CD8-positive, alpha-beta memory T cell (primary cell): ENCODE results near the gene FOXI1. TPM values are rescaled to one million over a fixed set of nuclear protein-coding genes. Genes with fewer than 3 reads are reported as not detected.

Source experiments
- CTCF ChIA-PET: fragments of 350-600 bp; sonication (Branson Sonifier 250); formaldehyde crosslinking; loops from one replicate; lab custom pipeline; 2021; ENCODE audit warnings: antibody characterized with exemption; lab: Charles Lee
- POLR2A ChIA-PET: fragments of 350-600 bp; sonication (Branson Sonifier 250); formaldehyde crosslinking; loops from one replicate; lab custom pipeline; 2021; ENCODE audit warnings: antibody characterized with exemption; lab: Charles Lee
- DNase-seq, 5 donors: peaks; one replicate each; pipeline versions ENCODE4 v3.0.0 to v3.0.0-alpha.2; 2020 to 2022; ENCODE audit warnings: mixed read lengths in 1 of 5
- H3K27ac ChIP-seq: one replicate; pipeline ENCODE4 v1.7.0; 2013; ENCODE audit warnings: low read depth, mild to moderate bottlenecking, low read length, moderate library complexity
- H3K27me3 ChIP-seq: 2 replicates; pipeline ENCODE4 v1.7.0; 2013; ENCODE audit warnings: low read length, mild to moderate bottlenecking; ENCODE audit not compliant: insufficient read depth, poor library complexity, severe bottlenecking
- H3K36me3 ChIP-seq: 2 replicates; pipeline ENCODE4 v1.7.0; 2013; ENCODE audit warnings: mild to moderate bottlenecking, low read length, moderate library complexity; ENCODE audit not compliant: insufficient read depth
- H3K4me1 ChIP-seq: 2 replicates; pipeline ENCODE4 v1.7.0; 2013; ENCODE audit warnings: mild to moderate bottlenecking, low read length, moderate library complexity; ENCODE audit not compliant: insufficient read depth
- H3K4me3 ChIP-seq: 2 replicates; pipeline ENCODE4 v1.7.0; 2013; ENCODE audit warnings: mild to moderate bottlenecking, low read length
- H3K9me3 ChIP-seq: 2 replicates; pipeline ENCODE4 v1.7.0; 2013; ENCODE audit warnings: mild to moderate bottlenecking, low read length
- H3K27ac Mint-ChIP-seq, 8 donors: one replicate each; pipeline ENCODE4 v1.8.0; 2020 to 2021; ENCODE audit warnings: mixed read lengths in 8 of 8, mild to moderate bottlenecking in 6 of 8, inconsistent platforms in 3 of 8, moderate library complexity in 3 of 8
- H3K27me3 Mint-ChIP-seq, 2 donors: one replicate each; pipeline ENCODE4 v1.8.0; 2020 to 2021; ENCODE audit warnings: mixed read lengths in 2 of 2, mild to moderate bottlenecking in 1 of 2, moderate library complexity in 1 of 2
- H3K36me3 Mint-ChIP-seq, 3 donors: one replicate each; pipeline ENCODE4 v1.8.0; 2020 to 2021; ENCODE audit warnings: mixed read lengths in 3 of 3, inconsistent platforms in 1 of 3, mild to moderate bottlenecking in 1 of 3
- H3K4me1 Mint-ChIP-seq, 3 donors: one replicate each; pipeline ENCODE4 v1.8.0; 2020 to 2021; ENCODE audit warnings: mixed read lengths in 3 of 3, inconsistent platforms in 1 of 3, mild to moderate bottlenecking in 1 of 3
- H3K4me3 Mint-ChIP-seq, 7 donors: one replicate each; pipeline ENCODE4 v1.8.0; 2020 to 2021; ENCODE audit warnings: mixed read lengths in 7 of 7, mild to moderate bottlenecking in 6 of 7, moderate library complexity in 4 of 7, inconsistent platforms in 2 of 7
- H3K9me3 Mint-ChIP-seq, 5 donors: one replicate each; pipeline ENCODE4 v1.8.0; 2020 to 2022; ENCODE audit warnings: mixed read lengths in 5 of 5, mild to moderate bottlenecking in 3 of 5, moderate library complexity in 2 of 5, inconsistent platforms in 1 of 5
- polyA plus RNA-seq: library from polyadenylated mRNA; unstranded; fragments of 300-500 nt; fragmentation: Illumina TruSeq; gene quantifications from one replicate; pipeline ENCODE4 v1.2.3, GENCODE V29; 2021
- total RNA-seq, 2 experiments: library from RNA; stranded (reverse); gene quantifications; one replicate each; pipeline ENCODE4 v1.2.3, GENCODE V29; 2021

FOXI1 gene
- total and polyA plus RNA-seq, 3 experiments from 2014 or later: not detected

DNA sequence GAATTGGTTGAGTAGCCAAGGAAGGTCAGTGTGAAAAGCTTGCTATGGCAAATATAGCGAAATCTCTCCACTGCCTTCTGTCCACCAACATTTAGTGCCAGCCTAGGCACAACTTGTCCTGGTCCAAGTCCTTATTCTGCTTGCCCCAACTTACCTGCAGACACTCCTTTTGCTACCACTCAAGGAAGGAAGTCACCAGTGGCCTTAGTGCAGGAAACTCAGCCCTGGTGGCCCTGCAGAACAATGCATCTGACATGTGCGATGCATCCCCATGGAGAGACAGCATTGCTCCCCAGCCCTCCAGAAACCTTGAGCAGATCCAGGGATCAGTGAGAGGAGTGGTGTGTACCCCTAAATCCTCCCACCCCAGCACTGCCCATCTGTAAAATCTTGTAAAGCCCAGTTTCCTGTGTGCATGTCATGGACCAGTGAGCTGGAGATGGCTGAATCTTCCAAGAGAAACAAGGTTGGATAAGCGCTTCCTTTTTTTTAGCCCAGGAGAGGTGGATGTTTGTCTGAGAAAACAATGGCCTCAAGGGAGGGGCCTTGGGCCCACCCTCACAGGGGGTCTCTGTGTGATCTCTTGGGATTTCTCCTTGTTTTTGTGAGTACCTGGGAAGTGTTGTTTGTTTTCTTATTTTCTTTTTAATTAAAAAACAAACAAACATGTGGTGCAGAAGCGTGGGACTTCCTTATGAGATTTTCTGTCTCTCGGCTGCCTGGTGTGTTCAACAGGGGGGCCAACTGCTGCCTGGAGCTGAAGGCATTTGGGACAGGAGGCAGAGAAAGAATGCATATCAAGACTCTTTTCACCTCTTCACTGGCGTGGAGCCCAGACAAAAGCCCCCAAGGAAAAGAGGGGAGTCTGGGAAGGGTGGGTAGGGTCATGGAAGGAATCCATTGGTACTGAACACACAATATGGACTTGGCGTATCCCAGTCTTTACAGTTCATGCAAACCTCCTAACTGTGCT, 3.6 kb downstream of the FOXI1 start:
- no peak overlapping the region for H3K27ac Mint-ChIP-seq
- no peak overlapping the region for H3K4me3 Mint-ChIP-seq
- H3K36me3 Mint-ChIP-seq: no peaks in the 10 kb centered on the region
- H3K4me1 ChIP-seq: no peaks in the 10 kb centered on the region
- no peaks in the 10 kb centered on the region for H3K9me3 ChIP-seq
- peaks cover 0 to 3% (median 0%) of the 10 kb centered on the region in 5 donors for H3K9me3 Mint-ChIP-seq
- no peaks in the 10 kb centered on the region for H3K4me1 Mint-ChIP-seq
- no peak overlapping the region for H3K4me3 ChIP-seq
- no peaks in the 10 kb centered on the region for H3K36me3 ChIP-seq
- ChIA-PET POLR2A (no interaction called here), CTCF (no interaction called here)
- no peak overlapping the region for H3K27ac ChIP-seq
- H3K27me3 Mint-ChIP-seq: peaks cover 22 to 35% of the 10 kb centered on the region in 2 donors
- no peak for DNase-seq
- no peaks in the 10 kb centered on the region for H3K27me3 ChIP-seq

DNA sequence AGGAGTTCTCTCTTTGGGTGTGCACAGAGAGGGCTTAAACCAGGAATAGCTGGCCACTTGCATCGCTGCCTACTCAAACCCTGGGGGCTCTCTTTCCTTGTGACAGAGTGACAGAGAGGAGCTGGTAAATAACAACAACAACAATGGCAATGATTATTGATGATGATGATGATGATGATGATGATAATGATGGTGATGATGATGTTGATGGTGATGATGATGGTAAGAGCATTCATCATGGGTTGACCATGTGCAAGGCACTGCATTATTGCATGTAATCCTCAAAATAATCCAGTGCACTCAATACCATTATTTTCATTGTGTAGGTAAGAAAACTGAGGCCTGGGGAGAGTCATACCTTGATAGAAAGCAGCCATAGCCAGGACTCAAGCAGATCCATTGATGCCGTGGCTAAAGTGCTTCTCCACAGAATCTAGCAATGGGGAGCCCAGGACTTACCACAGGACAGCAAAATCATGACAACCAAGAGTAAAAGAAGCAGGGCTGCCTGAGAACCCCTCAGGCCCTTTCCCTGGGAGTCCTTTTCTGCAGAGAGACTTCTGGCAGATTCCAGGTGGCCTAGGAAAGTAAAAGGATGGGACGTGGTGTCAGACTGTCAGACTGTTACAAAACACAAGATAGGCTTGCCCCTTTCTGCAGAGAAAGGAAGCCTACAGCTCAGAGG, 4.8 kb downstream of the FOXI1 start:
- no peak for DNase-seq
- no peaks in the 10 kb centered on the region for H3K4me1 Mint-ChIP-seq
- H3K27me3 ChIP-seq: no peaks in the 10 kb centered on the region
- H3K27me3 Mint-ChIP-seq: peaks cover 19 to 35% of the 10 kb centered on the region in 2 donors
- no peaks in the 10 kb centered on the region for H3K36me3 Mint-ChIP-seq
- H3K36me3 ChIP-seq: no peaks in the 10 kb centered on the region
- no peaks in the 10 kb centered on the region for H3K4me1 ChIP-seq
- ChIA-PET CTCF (interaction anchor here (1.2 kb wide), 1 partner anchor 8 kb away, joined by 3 read pairs; no protein-coding TSS in a partner anchor), POLR2A (no interaction called here)
- H3K9me3 ChIP-seq: no peaks in the 10 kb centered on the region
- no peaks in the 10 kb centered on the region for H3K9me3 Mint-ChIP-seq
- H3K27ac ChIP-seq: no peak overlapping the region
- H3K4me3 Mint-ChIP-seq: no peak overlapping the region
- H3K27ac Mint-ChIP-seq: no peak overlapping the region
- H3K4me3 ChIP-seq: no peak overlapping the region

- ChIA-PET CTCF (interaction anchor here (1.2 to 1.5 kb wide), 2 partner anchors 9 to 10 kb away, joined by 3 to 5 read pairs; no protein-coding TSS in a partner anchor), POLR2A (no interaction called here)
- Histone ChIP-seq H3K36me3 (no peaks in the 10 kb centered on the region), H3K4me3 (no peak overlapping the region), H3K27ac (no peak overlapping the region), H3K4me1 (no peaks in the 10 kb centered on the region), H3K27me3 (no peaks in the 10 kb centered on the region), H3K9me3 (no peaks in the 10 kb centered on the region)
- no peaks in the 10 kb centered on the region for H3K9me3 Mint-ChIP-seq
- peaks cover 0 to 2% (median 0%) of the 10 kb centered on the region in 3 donors for H3K36me3 Mint-ChIP-seq
- no peak for DNase-seq
- no peak overlapping the region for H3K4me3 Mint-ChIP-seq
- peaks cover 19 to 34% of the 10 kb centered on the region in 2 donors for H3K27me3 Mint-ChIP-seq
- no peaks in the 10 kb centered on the region for H3K4me1 Mint-ChIP-seq
- H3K27ac Mint-ChIP-seq: peak overlapping the region in 1 of 8 donors; percentile 68
These were observed 5.5 kb downstream of the FOXI1 start for GRCh38 chr5:170111088-170111785.

DNA sequence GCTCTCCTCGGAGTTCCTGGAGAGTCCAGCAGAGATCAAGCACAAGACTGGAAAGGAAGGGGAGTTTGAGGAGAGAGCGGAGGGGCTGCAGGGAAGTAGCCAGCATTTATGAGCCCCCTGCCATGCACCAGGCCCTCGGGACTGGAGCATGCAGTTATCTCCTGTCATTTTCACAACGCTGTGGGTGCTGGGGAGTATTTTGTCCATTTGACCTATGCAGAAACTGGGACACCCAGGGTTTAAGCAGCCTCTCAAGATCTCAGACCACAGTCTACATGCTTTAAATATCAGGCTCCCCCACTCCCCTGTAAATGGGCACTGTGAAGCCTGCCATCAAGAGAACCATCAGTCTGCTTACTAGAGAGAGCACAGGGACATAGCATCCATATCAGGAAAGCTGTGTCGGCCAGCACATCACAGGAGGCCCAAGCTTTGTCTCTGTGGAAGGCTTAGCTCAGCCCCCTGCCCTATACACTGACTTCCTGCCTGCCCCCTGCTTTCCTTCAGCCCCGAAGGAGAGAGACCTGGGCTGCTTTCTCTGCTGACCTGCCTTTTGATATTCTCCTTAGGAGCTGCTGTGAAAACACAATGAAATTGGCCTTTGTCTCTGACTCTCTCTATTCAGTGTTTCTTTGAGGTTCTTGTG, 7.3 kb downstream of the FOXI1 start:
- Histone ChIP-seq H3K4me1 (no peaks in the 10 kb centered on the region), H3K9me3 (no peaks in the 10 kb centered on the region), H3K27ac (no peak overlapping the region), H3K4me3 (no peak overlapping the region), H3K27me3 (no peaks in the 10 kb centered on the region), H3K36me3 (no peaks in the 10 kb centered on the region)
- Mint-ChIP-seq H3K27me3 (peaks cover 15 to 24% of the 10 kb centered on the region in 2 donors), H3K36me3 (peaks cover 0 to 2% (median 0%) of the 10 kb centered on the region in 3 donors), H3K4me1 (no peaks in the 10 kb centered on the region), H3K4me3 (no peak overlapping the region), H3K27ac (no peak overlapping the region), H3K9me3 (no peaks in the 10 kb centered on the region)
- no peak for DNase-seq
- POLR2A ChIA-PET: no interaction called here
- CTCF ChIA-PET: interaction anchor here (1.5 kb wide), 1 partner anchor 12 kb away, joined by 5 read pairs; no protein-coding TSS in a partner anchor

DNA sequence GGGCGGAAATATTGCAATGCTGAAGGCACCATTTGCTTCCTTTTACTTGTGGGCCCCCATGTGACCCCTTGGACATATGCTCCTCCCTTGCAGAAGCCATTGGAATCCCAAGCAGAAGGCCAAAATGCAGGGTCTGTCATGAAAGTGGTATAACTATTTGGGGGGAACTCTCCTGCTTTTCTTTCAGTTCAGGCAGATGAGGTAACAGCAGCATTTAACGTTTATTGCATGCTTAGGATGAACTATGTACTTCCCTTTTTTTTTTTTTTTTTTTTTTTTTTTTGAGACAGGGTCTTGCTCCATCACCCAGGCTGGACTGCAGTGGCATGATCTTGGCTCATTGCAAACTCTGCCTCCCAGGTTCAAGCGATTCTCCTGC, 7.8 kb downstream of the FOXI1 start:
- Histone ChIP-seq H3K27ac (no peak overlapping the region), H3K27me3 (no peaks in the 10 kb centered on the region), H3K9me3 (no peaks in the 10 kb centered on the region), H3K4me1 (no peaks in the 10 kb centered on the region), H3K4me3 (no peak overlapping the region), H3K36me3 (no peaks in the 10 kb centered on the region)
- H3K9me3 Mint-ChIP-seq: no peaks in the 10 kb centered on the region
- CTCF ChIA-PET: no interaction called here
- H3K4me1 Mint-ChIP-seq: no peaks in the 10 kb centered on the region
- DNase-seq: no peak
- H3K27ac Mint-ChIP-seq: no peak overlapping the region
- peaks cover 10 to 25% of the 10 kb centered on the region in 2 donors for H3K27me3 Mint-ChIP-seq
- H3K4me3 Mint-ChIP-seq: no peak overlapping the region
- peaks cover 0 to 2% (median 0%) of the 10 kb centered on the region in 3 donors for H3K36me3 Mint-ChIP-seq
- POLR2A ChIA-PET: no interaction called here

GRCh38 chr5:170114271-170114670, 8.6 kb downstream of the FOXI1 start:
- no peak for DNase-seq
- no peaks in the 10 kb centered on the region for H3K36me3 ChIP-seq
- POLR2A ChIA-PET: no interaction called here
- H3K4me3 ChIP-seq: no peak overlapping the region
- no peaks in the 10 kb centered on the region for H3K4me1 Mint-ChIP-seq
- H3K36me3 Mint-ChIP-seq: peaks cover 0 to 2% (median 0%) of the 10 kb centered on the region in 3 donors
- H3K4me3 Mint-ChIP-seq: no peak overlapping the region
- H3K9me3 Mint-ChIP-seq: no peaks in the 10 kb centered on the region
- H3K27ac Mint-ChIP-seq: no peak overlapping the region
- CTCF ChIA-PET: no interaction called here
- no peaks in the 10 kb centered on the region for H3K4me1 ChIP-seq
- no peaks in the 10 kb centered on the region for H3K9me3 ChIP-seq
- H3K27ac ChIP-seq: no peak overlapping the region
- no peaks in the 10 kb centered on the region for H3K27me3 ChIP-seq
- H3K27me3 Mint-ChIP-seq: peaks cover 6 to 24% of the 10 kb centered on the region in 2 donors

DNA sequence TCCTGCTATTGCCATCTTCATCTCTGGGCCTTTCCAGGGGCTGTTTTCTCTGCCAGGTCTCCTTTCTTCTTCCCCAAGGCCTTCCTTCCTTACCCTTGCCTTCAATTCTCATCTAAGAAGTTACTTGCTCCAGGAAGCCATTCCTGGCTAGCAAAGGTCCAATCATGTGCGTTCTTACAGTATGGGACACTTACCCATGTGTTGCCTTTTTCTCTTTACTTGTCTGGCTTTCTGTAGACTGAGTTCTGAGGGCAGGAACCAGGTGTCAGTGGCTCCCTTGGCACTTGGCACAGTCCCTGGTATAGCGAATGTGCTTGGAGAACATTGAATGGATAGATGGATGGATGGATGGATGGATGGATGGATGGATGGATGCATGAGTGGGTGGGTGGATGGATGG, 10.2 kb downstream of the FOXI1 start:
- Histone ChIP-seq H3K36me3 (no peaks in the 10 kb centered on the region), H3K4me3 (no peak overlapping the region), H3K4me1 (no peaks in the 10 kb centered on the region), H3K27me3 (no peaks in the 10 kb centered on the region), H3K9me3 (no peaks in the 10 kb centered on the region), H3K27ac (no peak overlapping the region)
- Mint-ChIP-seq H3K27me3 (peaks cover 4 to 31% of the 10 kb centered on the region in 2 donors), H3K27ac (no peak overlapping the region), H3K9me3 (no peaks in the 10 kb centered on the region), H3K36me3 (peaks cover 0 to 2% (median 0%) of the 10 kb centered on the region in 3 donors), H3K4me3 (no peak overlapping the region), H3K4me1 (no peaks in the 10 kb centered on the region)
- POLR2A ChIA-PET: no interaction called here
- CTCF ChIA-PET: no interaction called here
- DNase-seq: no peak
